ENCODE results near the gene HOTAIR.
A peak's percentile ranks its signal among the peaks of the same experiment; 100 is the strongest.

Gene HOTAIR

GRCh38 chr12:54002278-54002914 is 27.6 kb upstream of the HOTAIR start:
- no peak overlapping the region for H3K4me3 ChIP-seq (ENCODE audit: low read length)
- peaks cover 100% of the 10 kb centered on the region for H3K27me3 ChIP-seq (ENCODE audit: control insufficient read depth, insufficient read depth, low read length)
- no peak overlapping the region for H3K27ac ChIP-seq (ENCODE audit: low read length)
- H3K4me1 ChIP-seq (ENCODE audit: control insufficient read depth, low read depth, low read length), result no peaks in the 10 kb centered on the region
- H3K36me3 ChIP-seq (ENCODE audit: control insufficient read depth, low read depth, low read length), result no peaks in the 10 kb centered on the region
- no peak overlapping the region for H3K9ac ChIP-seq (ENCODE audit: low read length)
- H3K9me3 ChIP-seq (ENCODE audit: control insufficient read depth, low read depth, low read length), result no peaks in the 10 kb centered on the region

GRCh38 chr12:54001283-54002187 is 26.8 kb upstream of the HOTAIR start:
- Histone ChIP-seq H3K27ac (ENCODE audit: low read length) (no peak overlapping the region), H3K9me3 (ENCODE audit: control insufficient read depth, low read depth, low read length) (no peaks in the 10 kb centered on the region), H3K9ac (ENCODE audit: low read length) (no peak overlapping the region), H3K4me3 (ENCODE audit: low read length) (no peak overlapping the region), H3K36me3 (ENCODE audit: control insufficient read depth, low read depth, low read length) (no peaks in the 10 kb centered on the region), H3K27me3 (ENCODE audit: control insufficient read depth, insufficient read depth, low read length) (peaks cover 100% of the 10 kb centered on the region), H3K4me1 (ENCODE audit: control insufficient read depth, low read depth, low read length) (no peaks in the 10 kb centered on the region)

DNA sequence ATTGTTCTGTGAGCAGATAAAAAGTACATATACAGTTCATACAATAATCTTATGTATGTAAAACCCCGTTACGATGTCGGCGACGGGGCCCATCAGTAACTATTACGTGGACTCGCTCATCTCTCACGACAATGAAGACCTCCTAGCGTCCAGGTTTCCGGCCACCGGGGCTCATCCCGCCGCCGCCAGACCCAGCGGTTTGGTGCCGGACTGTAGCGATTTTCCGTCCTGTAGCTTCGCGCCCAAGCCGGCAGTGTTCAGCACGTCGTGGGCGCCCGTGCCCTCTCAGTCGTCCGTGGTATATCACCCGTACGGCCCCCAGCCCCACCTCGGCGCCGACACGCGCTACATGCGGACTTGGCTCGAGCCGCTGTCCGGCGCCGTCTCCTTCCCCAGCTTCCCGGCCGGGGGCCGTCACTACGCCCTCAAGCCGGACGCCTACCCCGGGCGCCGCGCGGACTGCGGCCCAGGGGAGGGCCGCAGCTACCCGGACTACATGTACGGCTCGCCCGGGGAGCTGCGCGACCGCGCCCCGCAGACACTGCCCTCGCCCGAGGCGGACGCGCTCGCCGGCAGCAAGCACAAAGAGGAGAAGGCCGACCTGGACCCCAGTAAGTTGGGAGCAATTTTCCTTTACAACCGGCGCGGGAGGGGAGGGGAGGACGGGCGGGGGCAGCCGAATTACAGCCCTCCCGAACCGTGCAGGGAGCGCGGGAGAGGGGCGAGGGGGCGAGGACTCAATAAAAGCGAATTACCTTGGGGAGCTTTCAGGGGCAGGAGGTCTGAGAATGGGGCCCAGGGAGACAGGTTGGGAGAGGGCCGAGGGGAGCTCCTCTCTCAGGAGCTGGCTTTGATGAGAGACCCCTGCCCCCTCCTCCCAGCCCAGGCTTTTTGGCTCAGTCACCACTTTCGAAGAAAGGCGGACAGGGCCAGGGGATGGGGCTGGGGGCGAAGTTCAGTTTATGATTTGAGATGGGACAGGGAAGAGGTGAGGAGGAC is 25.7 kb upstream of the HOTAIR start, which contains the start of gene HOXC9:
Gene HOXC9, plus strand, starts transcription at position 46 of the 999 bp plus-strand sequence. Its CDS starts 28 bp downstream, at position 74.
- H3K27me3 ChIP-seq (ENCODE audit: control insufficient read depth, insufficient read depth, low read length), result peaks cover 100% of the 10 kb centered on the region
- no peaks in the 10 kb centered on the region for H3K9me3 ChIP-seq (ENCODE audit: control insufficient read depth, low read depth, low read length)
- peaks cover 4% of the 10 kb centered on the region for H3K4me1 ChIP-seq (ENCODE audit: control insufficient read depth, low read depth, low read length)
- H3K36me3 ChIP-seq (ENCODE audit: control insufficient read depth, low read depth, low read length), result no peaks in the 10 kb centered on the region
- H3K27ac ChIP-seq (ENCODE audit: low read length), result no peak within 1 kb of the TSS
- H3K4me3 ChIP-seq (ENCODE audit: low read length), result peak within 1 kb of the TSS; percentile 35
- H3K9ac ChIP-seq (ENCODE audit: low read length), result no peak within 1 kb of the TSS

DNA sequence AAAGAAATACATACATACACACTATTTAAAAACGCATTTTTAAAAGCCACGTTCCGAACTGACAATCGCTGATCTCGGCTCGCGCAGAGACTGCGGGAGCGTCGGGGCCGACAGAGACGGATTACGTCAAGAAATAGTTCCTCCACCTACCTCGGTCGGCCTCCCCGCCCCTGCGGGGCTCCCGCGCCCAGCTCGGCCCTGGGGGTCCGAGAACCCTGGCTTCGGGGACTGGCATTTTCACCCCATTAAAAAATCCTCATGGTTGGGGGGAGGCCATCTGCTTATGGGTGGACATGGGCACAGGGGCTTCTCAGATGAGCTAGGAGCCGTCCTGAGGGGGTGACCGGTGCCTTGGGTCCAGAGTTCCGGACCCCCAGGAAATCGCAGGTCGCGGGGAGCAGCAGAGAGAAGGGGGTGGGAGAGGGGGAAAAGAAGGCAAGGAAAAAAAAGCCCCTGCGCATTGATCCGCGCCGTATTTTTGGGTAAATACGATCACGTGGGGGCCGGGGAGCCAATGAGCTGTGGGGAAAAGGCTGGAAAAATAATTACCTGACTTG is 24.9 kb upstream of the HOTAIR start:
- H3K9me3 ChIP-seq (ENCODE audit: control insufficient read depth, low read depth, low read length), result no peaks in the 10 kb centered on the region
- peaks cover 100% of the 10 kb centered on the region for H3K27me3 ChIP-seq (ENCODE audit: control insufficient read depth, insufficient read depth, low read length)
- H3K4me1 ChIP-seq (ENCODE audit: control insufficient read depth, low read depth, low read length), result peaks cover 7% of the 10 kb centered on the region
- no peak overlapping the region for H3K27ac ChIP-seq (ENCODE audit: low read length)
- peak overlapping the region; percentile 35 for H3K4me3 ChIP-seq (ENCODE audit: low read length)
- H3K36me3 ChIP-seq (ENCODE audit: control insufficient read depth, low read depth, low read length), result no peaks in the 10 kb centered on the region
- H3K9ac ChIP-seq (ENCODE audit: low read length), result no peak overlapping the region

DNA sequence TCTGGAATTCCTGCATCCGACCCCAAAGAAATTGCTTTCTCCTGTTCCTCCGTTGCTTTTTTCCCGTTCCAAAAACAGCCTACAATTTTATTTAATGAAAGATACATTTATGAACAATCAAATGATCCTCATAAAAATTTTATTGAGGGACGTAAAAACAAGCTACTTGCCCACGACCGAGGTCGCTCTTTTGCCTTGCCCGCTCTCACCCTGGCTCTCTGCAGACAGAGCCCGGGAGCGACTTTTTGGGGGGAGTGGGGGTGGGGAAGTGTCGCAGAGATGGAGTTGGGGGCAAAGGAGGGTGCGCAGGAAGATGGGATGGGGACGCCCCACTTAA is 24.1 kb upstream of the HOTAIR start:
- Histone ChIP-seq H3K27me3 (ENCODE audit: control insufficient read depth, insufficient read depth, low read length) (peaks cover 100% of the 10 kb centered on the region), H3K4me3 (ENCODE audit: low read length) (no peak overlapping the region), H3K36me3 (ENCODE audit: control insufficient read depth, low read depth, low read length) (no peaks in the 10 kb centered on the region), H3K9me3 (ENCODE audit: control insufficient read depth, low read depth, low read length) (no peaks in the 10 kb centered on the region), H3K27ac (ENCODE audit: low read length) (no peak overlapping the region), H3K4me1 (ENCODE audit: control insufficient read depth, low read depth, low read length) (peaks cover 7% of the 10 kb centered on the region), H3K9ac (ENCODE audit: low read length) (no peak overlapping the region)

DNA sequence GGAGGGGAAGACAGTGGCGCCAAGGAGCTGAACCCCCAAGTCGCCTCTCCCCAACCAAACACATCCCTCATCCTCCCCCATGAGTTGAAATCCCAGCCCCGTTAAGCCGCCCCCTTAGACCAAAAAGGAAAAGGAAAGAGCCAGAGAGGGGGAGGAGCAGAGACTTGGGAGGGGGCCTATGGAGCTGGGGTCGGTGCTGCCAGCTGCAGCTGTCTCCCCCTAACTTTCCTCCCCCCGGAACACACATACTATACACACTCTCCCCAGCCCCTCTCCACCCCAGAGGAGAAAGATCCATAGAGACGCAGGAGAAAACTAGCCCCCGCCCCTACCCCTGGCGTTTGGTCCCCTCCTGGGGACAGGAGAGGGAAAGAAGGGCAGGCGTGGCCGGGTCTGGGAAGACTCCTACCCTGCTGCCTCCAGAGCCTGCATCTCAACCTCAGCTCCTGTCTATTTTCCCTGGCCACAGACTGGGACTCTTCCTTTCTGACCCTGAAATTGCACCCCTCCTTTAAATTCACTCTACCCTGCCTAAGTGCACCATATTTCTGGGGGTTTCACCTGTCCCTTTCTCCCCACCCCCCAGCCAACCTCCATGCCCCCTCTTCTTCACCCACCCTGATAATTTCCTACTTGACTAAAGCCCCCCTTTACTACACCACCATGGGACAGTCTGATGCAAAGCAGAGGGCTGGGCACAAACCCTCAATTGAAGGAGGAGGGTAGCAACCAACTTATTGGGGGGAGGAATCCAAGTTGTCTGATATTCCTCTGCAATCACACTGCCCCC is 23.6 kb upstream of the HOTAIR start:
- Histone ChIP-seq H3K36me3 (ENCODE audit: control insufficient read depth, low read depth, low read length) (no peaks in the 10 kb centered on the region), H3K9ac (ENCODE audit: low read length) (no peak overlapping the region), H3K4me3 (ENCODE audit: low read length) (no peak overlapping the region), H3K4me1 (ENCODE audit: control insufficient read depth, low read depth, low read length) (peaks cover 7% of the 10 kb centered on the region), H3K27me3 (ENCODE audit: control insufficient read depth, insufficient read depth, low read length) (peaks cover 100% of the 10 kb centered on the region), H3K27ac (ENCODE audit: low read length) (no peak overlapping the region), H3K9me3 (ENCODE audit: control insufficient read depth, low read depth, low read length) (no peaks in the 10 kb centered on the region)

DNA sequence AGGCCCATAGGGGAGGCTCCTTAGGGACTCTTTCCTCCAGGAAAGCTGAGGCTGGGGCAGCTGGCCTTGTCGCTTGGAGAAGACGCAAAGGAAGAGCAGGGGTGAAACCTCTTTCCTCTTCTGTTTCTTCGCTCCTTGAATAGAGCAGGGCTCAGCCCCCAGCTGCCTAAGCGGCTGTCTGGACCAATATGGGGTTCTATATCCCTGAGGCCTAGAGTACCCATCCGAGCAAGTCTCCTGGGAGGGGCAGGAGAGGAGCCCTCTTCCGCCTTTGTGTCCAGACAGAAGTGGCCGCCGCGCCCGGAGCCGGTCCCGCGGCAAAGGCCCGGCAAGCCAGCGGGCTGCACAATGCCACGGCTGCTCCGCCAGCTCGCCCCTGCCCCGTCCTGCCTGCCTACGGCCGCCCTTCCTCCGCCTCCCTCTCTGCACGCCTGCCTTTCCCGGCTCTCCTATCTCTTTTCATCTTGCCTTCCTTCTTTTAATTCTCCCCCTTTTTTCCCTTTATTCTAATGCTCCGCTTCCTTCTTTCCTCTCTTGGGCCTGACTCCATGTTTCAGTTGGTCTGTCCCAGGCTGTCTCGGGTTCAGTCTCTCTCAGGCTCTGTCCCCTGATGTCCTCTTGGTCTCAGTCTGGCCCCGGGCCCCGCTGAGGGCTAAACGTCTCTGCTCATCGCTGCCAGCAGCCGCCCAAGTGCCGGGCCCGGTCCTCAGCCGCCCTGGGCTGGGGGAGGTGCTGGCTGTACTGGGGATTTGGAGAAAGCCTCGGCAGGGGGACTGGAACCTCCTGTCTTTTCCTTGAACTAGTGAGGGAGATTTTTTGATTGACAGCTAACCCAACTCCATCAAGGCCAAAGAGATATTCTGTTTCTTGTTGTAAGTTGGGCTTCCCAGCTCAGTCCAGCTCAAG is 22.7 kb upstream of the HOTAIR start:
- Histone ChIP-seq H3K9me3 (ENCODE audit: control insufficient read depth, low read depth, low read length) (no peaks in the 10 kb centered on the region), H3K4me3 (ENCODE audit: low read length) (no peak overlapping the region), H3K36me3 (ENCODE audit: control insufficient read depth, low read depth, low read length) (no peaks in the 10 kb centered on the region), H3K27ac (ENCODE audit: low read length) (no peak overlapping the region), H3K27me3 (ENCODE audit: control insufficient read depth, insufficient read depth, low read length) (peaks cover 100% of the 10 kb centered on the region), H3K4me1 (ENCODE audit: control insufficient read depth, low read depth, low read length) (peaks cover 7% of the 10 kb centered on the region), H3K9ac (ENCODE audit: low read length) (no peak overlapping the region)

- peaks cover 100% of the 10 kb centered on the region for H3K27me3 ChIP-seq (ENCODE audit: control insufficient read depth, insufficient read depth, low read length)
- no peak overlapping the region for H3K9ac ChIP-seq (ENCODE audit: low read length)
- peaks cover 7% of the 10 kb centered on the region for H3K4me1 ChIP-seq (ENCODE audit: control insufficient read depth, low read depth, low read length)
- H3K9me3 ChIP-seq (ENCODE audit: control insufficient read depth, low read depth, low read length), result no peaks in the 10 kb centered on the region
- H3K36me3 ChIP-seq (ENCODE audit: control insufficient read depth, low read depth, low read length), result no peaks in the 10 kb centered on the region
- peak overlapping the region; percentile 27 for H3K4me3 ChIP-seq (ENCODE audit: low read length)
- H3K27ac ChIP-seq (ENCODE audit: low read length), result no peak overlapping the region
These were observed 21.8 kb upstream of the HOTAIR start for GRCh38 chr12:53996240-53997203.

All from iPS-18a (cell line).